DND-41 (cell line): Measurements from ENCODE around the gene SPRTN.

Experiments
- CTCF ChIP-seq: IDR thresholded peaks from 2 replicates; pipeline ENCODE4 v1.5.1; 2012; ENCODE audit warnings: borderline replicate concordance, low read length, moderate library complexity, mild to moderate bottlenecking; ENCODE audit not compliant: poor library complexity, severe bottlenecking; ENCODE audit errors: extremely low read depth
- EZH2 ChIP-seq: IDR thresholded peaks from 3 replicates; pipeline ENCODE4 v1.6.1; 2012; ENCODE audit warnings: borderline replicate concordance, low read depth, mild to moderate bottlenecking, moderate library complexity, low read length, inconsistent platforms; ENCODE audit not compliant: severe bottlenecking

GRCh38 chr1:231353086-231353485, 15.0 kb downstream of the SPRTN start:
- TF ChIP-seq CTCF (no peak), EZH2 (no peak)
